ENCODE measurements around the gene MPV17L2.

DNA sequence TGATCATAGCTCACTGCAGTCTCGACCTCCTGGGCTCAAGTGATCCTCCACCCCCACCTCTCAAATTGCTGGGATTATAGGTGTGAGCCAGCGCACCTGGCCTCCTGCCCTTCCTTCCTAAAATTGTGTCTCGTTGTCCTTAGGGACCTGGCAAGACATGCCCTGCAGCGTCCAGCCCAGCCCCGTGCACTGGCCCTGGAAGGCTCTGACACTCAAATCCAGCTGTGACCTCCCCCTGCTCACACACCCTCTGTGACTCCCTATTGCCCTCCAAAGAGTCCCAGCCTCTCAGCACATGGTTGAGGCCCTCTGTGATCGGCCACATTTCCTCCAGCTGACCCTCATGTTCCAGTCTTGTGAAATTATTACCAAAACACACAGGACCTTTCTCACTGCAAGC, 4.9 kb downstream of the MPV17L2 start:
- TF ChIP-seq, protein P1, sequence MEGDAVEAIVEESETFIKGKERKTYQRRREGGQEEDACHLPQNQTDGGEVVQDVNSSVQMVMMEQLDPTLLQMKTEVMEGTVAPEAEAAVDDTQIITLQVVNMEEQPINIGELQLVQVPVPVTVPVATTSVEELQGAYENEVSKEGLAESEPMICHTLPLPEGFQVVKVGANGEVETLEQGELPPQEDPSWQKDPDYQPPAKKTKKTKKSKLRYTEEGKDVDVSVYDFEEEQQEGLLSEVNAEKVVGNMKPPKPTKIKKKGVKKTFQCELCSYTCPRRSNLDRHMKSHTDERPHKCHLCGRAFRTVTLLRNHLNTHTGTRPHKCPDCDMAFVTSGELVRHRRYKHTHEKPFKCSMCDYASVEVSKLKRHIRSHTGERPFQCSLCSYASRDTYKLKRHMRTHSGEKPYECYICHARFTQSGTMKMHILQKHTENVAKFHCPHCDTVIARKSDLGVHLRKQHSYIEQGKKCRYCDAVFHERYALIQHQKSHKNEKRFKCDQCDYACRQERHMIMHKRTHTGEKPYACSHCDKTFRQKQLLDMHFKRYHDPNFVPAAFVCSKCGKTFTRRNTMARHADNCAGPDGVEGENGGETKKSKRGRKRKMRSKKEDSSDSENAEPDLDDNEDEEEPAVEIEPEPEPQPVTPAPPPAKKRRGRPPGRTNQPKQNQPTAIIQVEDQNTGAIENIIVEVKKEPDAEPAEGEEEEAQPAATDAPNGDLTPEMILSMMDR (conservative IDR thresholded peaks at IDR 0.05; ENCODE audit: low read depth, low read length): no peak
- TF ChIP-seq FOS (IDR thresholded peaks at IDR 0.05; ENCODE audit: low read depth, low read length) (no peak), RAD21 (IDR thresholded peaks at IDR 0.05; ENCODE audit: low read length) (no peak), POLR2A (IDR thresholded peaks at IDR 0.05; ENCODE audit: low read depth, low read length) (no peak), MXI1 (IDR thresholded peaks at IDR 0.05; ENCODE audit: borderline replicate concordance, low read depth, low read length) (no peak), MAZ (IDR thresholded peaks at IDR 0.05; ENCODE audit: borderline replicate concordance, low read depth, low read length) (no peak)

All from IMR-90 (cell line).